Endothelial cell of umbilical vein (primary cell): ENCODE measurements around the gene PRR3. TPM values are rescaled to one million over a fixed set of nuclear protein-coding genes. Genes with fewer than 3 reads are reported as not detected.

Experiments used
- BruUV-seq: library from RNA; stranded (reverse); fragments of 400-500 nt; replicated peaks from 2 replicates; lab custom pipeline; 2021; lab: Mats Ljungman, UMichigan
- CTCF ChIA-PET: fragments of 300-600, 350-600 bp; sonication (Branson Sonifier 250); formaldehyde crosslinking; loops from one replicate; lab custom pipeline; 2021; ENCODE audit warnings: antibody characterized with exemption, inconsistent platforms; lab: Charles Lee
- POLR2A ChIA-PET: fragments of 300-600, 350-600 bp; sonication (Branson Sonifier 250); formaldehyde crosslinking; loops from one replicate; lab custom pipeline; 2021; ENCODE audit warnings: antibody characterized with exemption, inconsistent platforms; lab: Charles Lee
- DNase-seq: peaks from one replicate; pipeline ENCODE4 v3.0.0-alpha.2; 2011; ENCODE audit warnings: low read depth, low spot score
- FAIRE-seq: peaks from 2 replicates; lab custom pipeline; 2011; peaks lifted over from hg19 to GRCh38; lab: Jason Lieb, UNC
- H2AFZ ChIP-seq: 2 replicates; pipeline ENCODE4 v1.6.0; 2012; ENCODE audit warnings: low read depth, low read length, control low read depth, inconsistent platforms
- H3K27ac ChIP-seq: 2 replicates; pipeline ENCODE4 v1.5.1; 2011; ENCODE audit warnings: low read depth, mild to moderate bottlenecking, control low read depth, low read length, moderate library complexity; ENCODE audit not compliant: insufficient read depth
- H3K27me3 ChIP-seq, 2 experiments: 2 replicates each; pipeline versions ENCODE4 v1.6.0 to v1.6.1; 2011; ENCODE audit warnings: low read length in 2 of 2, mixed read lengths in 1 of 2; ENCODE audit not compliant: control insufficient read depth in 2 of 2, insufficient read depth in 2 of 2
- H3K36me3 ChIP-seq, 2 experiments: 2 replicates in 1 of 2; 3 replicates in 1 of 2; pipeline ENCODE4 v1.5.1; 2011; ENCODE audit warnings: low read length in 2 of 2, mild to moderate bottlenecking in 1 of 2, moderate library complexity in 1 of 2; ENCODE audit not compliant: control insufficient read depth in 2 of 2, insufficient read depth in 2 of 2; ENCODE audit errors: extremely low read depth in 1 of 2
- H3K4me1 ChIP-seq: 3 replicates; pipeline ENCODE4 v1.5.1; 2011; ENCODE audit warnings: mild to moderate bottlenecking, low read length; ENCODE audit not compliant: control insufficient read depth, insufficient read depth; ENCODE audit errors: extremely low read depth
- H3K4me2 ChIP-seq: 2 replicates; pipeline ENCODE4 v1.6.1; 2011; ENCODE audit warnings: low read length, control low read depth, mixed read lengths; ENCODE audit not compliant: insufficient read depth
- H3K4me3 ChIP-seq, 3 experiments: fragments of 200-600 bp in 1 of 3; sonication (generic), shearing (Covaris generic) in 1 of 3; replicated peaks in 1 of 3; 2 replicates each; pipeline ENCODE4 v1.5.1; 2011 to 2016; ENCODE audit warnings: control low read depth in 3 of 3, low read length in 3 of 3, mild to moderate bottlenecking in 2 of 3, inconsistent platforms in 1 of 3, low read depth in 1 of 3, moderate library complexity in 1 of 3; ENCODE audit not compliant: insufficient read depth in 1 of 3
- H3K79me2 ChIP-seq: 2 replicates; pipeline ENCODE4 v1.6.0; 2012; ENCODE audit warnings: low read length, inconsistent platforms; ENCODE audit not compliant: control insufficient read depth, insufficient read depth
- H3K9ac ChIP-seq: replicated peaks from 2 replicates; pipeline ENCODE3; 2011; ENCODE audit warnings: low read length, control low read depth; ENCODE audit not compliant: insufficient read depth; ENCODE audit errors: extremely low read depth
- H3K9me1 ChIP-seq: replicated peaks from 3 replicates; pipeline ENCODE4 v1.6.0; 2011; ENCODE audit warnings: mild to moderate bottlenecking, low read length; ENCODE audit not compliant: control insufficient read depth, insufficient read depth; ENCODE audit errors: extremely low read depth
- H3K9me3 ChIP-seq: replicated peaks from 2 replicates; pipeline ENCODE4 v1.5.1; 2012; ENCODE audit warnings: low read length, inconsistent platforms; ENCODE audit not compliant: control insufficient read depth, insufficient read depth
- H4K20me1 ChIP-seq: replicated peaks from 2 replicates; pipeline ENCODE3; 2011; ENCODE audit warnings: mild to moderate bottlenecking, low read length; ENCODE audit not compliant: control insufficient read depth, insufficient read depth; ENCODE audit errors: extremely low read depth
- GATA2 ChIP-seq: IDR thresholded peaks from 2 replicates; pipeline ENCODE4 v1.7.0; 2011; ENCODE audit warnings: low read depth, mild to moderate bottlenecking, moderate library complexity, mixed read lengths, low read length; ENCODE audit not compliant: insufficient read length, insufficient read depth
- JUN ChIP-seq: IDR thresholded peaks from 2 replicates; pipeline ENCODE4 v1.6.1; 2011; ENCODE audit warnings: borderline replicate concordance, low read depth; ENCODE audit not compliant: insufficient read length, insufficient read depth
- MYC ChIP-seq: IDR thresholded peaks from one replicate; pipeline ENCODE4 v1.6.1; 2011; ENCODE audit warnings: mild to moderate bottlenecking, low read depth, low read length
- POLR2AphosphoS5 ChIP-seq: IDR thresholded peaks from 2 replicates; pipeline ENCODE4 v1.6.1; 2012; ENCODE audit warnings: low read depth, mild to moderate bottlenecking, control low read depth, low read length, moderate library complexity; ENCODE audit not compliant: insufficient read depth
- dilution Hi-C: fragments of 300-500 bp; cut with MboI; formaldehyde crosslinking; loops from one replicate; pipeline ENCODE4 v1.15.0; 2019; ENCODE audit warnings: low sequenced_read_pairs; ENCODE audit not compliant: extremely low pct_ligation_motif_present
- intact Hi-C: fragments of 100-400 bp; cut with micrococcal nuclease; formaldehyde crosslinking; loops from one replicate; pipeline ENCODE4 v1.10.0; 2022
- polyA plus RNA-seq, 4 experiments: library from polyadenylated mRNA; depleted of rRNA in 3 of 4; stranded (reverse) in 3 of 4; unstranded in 1 of 4; fragments of >200 nt; gene quantifications; 2 replicates each; pipeline versions ENCODE4 v1.2.1 to v1.2.3, GENCODE V29; 2011 to 2012; ENCODE audit warnings: missing spikeins in 1 of 4
- total RNA-seq: library from RNA; stranded (reverse); gene quantifications from 2 replicates; pipeline ENCODE4 v1.2.3, GENCODE V29; 2021
- TF ChIP-seq, protein P1 (sequence below), 2 donors: IDR thresholded peaks; 1 replicate in 1 of 2; 2 replicates in 1 of 2; pipeline ENCODE4 v1.5.1; 2011; ENCODE audit warnings: low read length in 2 of 2, mild to moderate bottlenecking in 2 of 2, moderate library complexity in 2 of 2, control low read depth in 1 of 2, inconsistent platforms in 1 of 2, low read depth in 1 of 2; ENCODE audit not compliant: insufficient read depth in 1 of 2; ENCODE audit errors: extremely low read depth in 1 of 2

Gene PRR3
- total and polyA plus RNA-seq, 2 donors (not counting 3 experiments of a cell fraction or from before 2014, with no cell fraction given): 10.6 to 22.3 TPM

DNA sequence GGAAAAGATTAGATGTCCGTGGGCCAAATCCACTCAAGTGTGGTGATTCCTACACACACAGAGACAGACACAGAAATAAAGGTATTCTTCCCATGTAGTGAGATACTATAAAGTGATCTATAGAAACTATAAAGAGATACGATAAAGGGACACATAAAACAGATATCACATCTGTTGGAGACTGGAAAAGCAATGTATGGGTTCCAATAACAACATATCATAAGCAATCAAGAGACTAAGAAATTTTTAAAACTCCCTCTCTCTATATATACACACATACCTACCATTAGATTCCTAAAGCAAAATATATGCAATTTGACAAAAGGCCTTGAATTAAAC is 54.7 kb downstream of the PRR3 start:
- no peak overlapping the region for H3K27ac ChIP-seq
- ChIA-PET CTCF (interaction anchor here (0.7 to 4.5 kb wide), 12 partner anchors 11 to 158 kb away, joined by 3 to 47 read pairs (median 7); no protein-coding TSS in a partner anchor), POLR2A (interaction anchor here (1.6 to 4.1 kb wide), 2 partner anchors 13 to 130 kb away, joined by 5 to 63 read pairs; no protein-coding TSS in a partner anchor)
- H3K9ac ChIP-seq: no peak overlapping the region
- no TSS peak for BruUV-seq
- intact Hi-C loops (loop anchor here (5.0 kb wide), 1 partner anchor 130 kb away; no protein-coding TSS in a partner anchor), dilution Hi-C loops (no loop called here)
- H3K4me2 ChIP-seq: no peak overlapping the region
- no peak for TF ChIP-seq JUN
- TF ChIP-seq POLR2AphosphoS5: no peak
- no peak for TF ChIP-seq GATA2
- TF ChIP-seq MYC: no peak
- no peak overlapping the region for H2AFZ ChIP-seq
- no peaks in the 10 kb centered on the region for H4K20me1 ChIP-seq
- H3K4me3 ChIP-seq: no peak overlapping the region
- H3K9me1 ChIP-seq: no peaks in the 10 kb centered on the region
- FAIRE-seq: no peak
- no peak for DNase-seq
- peaks cover 26% of the 10 kb centered on the region for H3K79me2 ChIP-seq
- no peaks in the 10 kb centered on the region for H3K27me3 ChIP-seq
- H3K36me3 ChIP-seq: peaks cover 13 to 14% of the 10 kb centered on the region in 2 experiments
- H3K4me1 ChIP-seq: peaks cover 16% of the 10 kb centered on the region
- no peaks in the 10 kb centered on the region for H3K9me3 ChIP-seq

DNA sequence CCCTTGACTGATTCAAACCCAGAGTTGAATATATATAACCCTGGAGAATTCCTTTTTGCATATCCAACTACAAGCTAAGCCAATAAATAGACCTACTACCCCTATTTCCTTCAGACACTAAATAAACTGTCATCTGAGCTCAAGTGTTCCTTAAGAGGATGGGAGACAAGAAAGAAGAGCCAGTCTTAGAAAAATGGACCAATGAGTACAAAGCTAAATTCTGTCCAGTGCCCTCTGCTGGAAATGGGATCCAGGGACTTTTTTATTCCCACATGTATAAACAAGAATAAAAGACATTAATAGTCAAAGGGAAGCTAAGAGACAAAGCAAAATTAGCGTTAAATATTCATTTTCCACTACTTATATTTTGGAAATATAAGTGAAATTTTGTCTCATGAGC is 55.1 kb downstream of the PRR3 start:
- Histone ChIP-seq H3K27ac (no peak overlapping the region), H2AFZ (no peak overlapping the region), H3K79me2 (peaks cover 28% of the 10 kb centered on the region), H3K9me3 (no peaks in the 10 kb centered on the region), H4K20me1 (no peaks in the 10 kb centered on the region), H3K4me1 (peaks cover 16% of the 10 kb centered on the region), H3K9ac (no peak overlapping the region), H3K4me3 (no peak overlapping the region), H3K4me2 (no peak overlapping the region), H3K9me1 (no peaks in the 10 kb centered on the region), H3K36me3 (peaks cover 10 to 14% of the 10 kb centered on the region in 2 experiments), H3K27me3 (no peaks in the 10 kb centered on the region)
- no TSS peak for BruUV-seq
- ChIA-PET POLR2A (interaction anchor here (1.2 to 4.1 kb wide), 3 partner anchors 13 to 130 kb away, joined by 5 to 63 read pairs (median 5); no protein-coding TSS in a partner anchor), CTCF (interaction anchor here (0.7 to 4.5 kb wide), 15 partner anchors 8 to 159 kb away, joined by 3 to 47 read pairs (median 6); partner anchors contain the start of gene DHX16)
- TF ChIP-seq GATA2: no peak
- TF ChIP-seq, protein P1, sequence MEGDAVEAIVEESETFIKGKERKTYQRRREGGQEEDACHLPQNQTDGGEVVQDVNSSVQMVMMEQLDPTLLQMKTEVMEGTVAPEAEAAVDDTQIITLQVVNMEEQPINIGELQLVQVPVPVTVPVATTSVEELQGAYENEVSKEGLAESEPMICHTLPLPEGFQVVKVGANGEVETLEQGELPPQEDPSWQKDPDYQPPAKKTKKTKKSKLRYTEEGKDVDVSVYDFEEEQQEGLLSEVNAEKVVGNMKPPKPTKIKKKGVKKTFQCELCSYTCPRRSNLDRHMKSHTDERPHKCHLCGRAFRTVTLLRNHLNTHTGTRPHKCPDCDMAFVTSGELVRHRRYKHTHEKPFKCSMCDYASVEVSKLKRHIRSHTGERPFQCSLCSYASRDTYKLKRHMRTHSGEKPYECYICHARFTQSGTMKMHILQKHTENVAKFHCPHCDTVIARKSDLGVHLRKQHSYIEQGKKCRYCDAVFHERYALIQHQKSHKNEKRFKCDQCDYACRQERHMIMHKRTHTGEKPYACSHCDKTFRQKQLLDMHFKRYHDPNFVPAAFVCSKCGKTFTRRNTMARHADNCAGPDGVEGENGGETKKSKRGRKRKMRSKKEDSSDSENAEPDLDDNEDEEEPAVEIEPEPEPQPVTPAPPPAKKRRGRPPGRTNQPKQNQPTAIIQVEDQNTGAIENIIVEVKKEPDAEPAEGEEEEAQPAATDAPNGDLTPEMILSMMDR (IDR thresholded peaks at IDR 0.05; ENCODE audit: extremely low read depth in 1 of 2, insufficient read depth in 1 of 2, low read depth in 1 of 2, low read length in 2 of 2): peak in 1 of 2 donors; percentile 22
- FAIRE-seq (no peak), DNase-seq (no peak)
- intact Hi-C loops: loop anchor here (5.0 kb wide), 1 partner anchor 130 kb away; no protein-coding TSS in a partner anchor
- dilution Hi-C loops: no loop called here
